Measurements from ENCODE around the gene NCBP3.

The NCBP3 gene

GRCh38 chr17:3802461-3803307 lies 43.4 kb downstream of the NCBP3 start:
- no peak for DNase-seq (ENCODE audit: low spot score)

GRCh38 chr17:3801792-3802191 lies 44.3 kb downstream of the NCBP3 start:
- no peak for DNase-seq (ENCODE audit: low spot score)
- no peak for TF ChIP-seq CTCF (IDR thresholded peaks at IDR 0.05; ENCODE audit: extremely low read depth, missing control alignments)

More at GRCh38 chr17:3802461-3803307, 43.4 kb downstream of the NCBP3 start:
- TF ChIP-seq CTCF (IDR thresholded peaks at IDR 0.05; ENCODE audit: extremely low read depth, missing control alignments), result no peak

- no peak for TF ChIP-seq CTCF (IDR thresholded peaks at IDR 0.05; ENCODE audit: extremely low read depth, missing control alignments)
Observed at GRCh38 chr17:3801347-3801746, 44.7 kb downstream of the NCBP3 start.

GRCh38 chr17:3800362-3801271 lies 45.4 kb downstream of the NCBP3 start, which contains the start of gene ITGAE:
ITGAE (minus strand) TSS chr17:3801188; CDS start chr17:3801144, 44 bp downstream.
- DNase-seq (ENCODE audit: low spot score), result no peak
- no peak for TF ChIP-seq CTCF (IDR thresholded peaks at IDR 0.05; ENCODE audit: extremely low read depth, missing control alignments)

More at GRCh38 chr17:3801347-3801746, 44.7 kb downstream of the NCBP3 start:
- no peak for DNase-seq (ENCODE audit: low spot score)

GRCh38 chr17:3799181-3799945 lies 46.7 kb downstream of the NCBP3 start:
- no peak for TF ChIP-seq CTCF (IDR thresholded peaks at IDR 0.05; ENCODE audit: extremely low read depth, missing control alignments)
- DNase-seq (ENCODE audit: low spot score), result no peak

- peak; percentile 48 for DNase-seq (ENCODE audit: low spot score)
- no peak for TF ChIP-seq CTCF (IDR thresholded peaks at IDR 0.05; ENCODE audit: extremely low read depth, missing control alignments)
Observed at GRCh38 chr17:3798273-3799180, 47.5 kb downstream of the NCBP3 start.
